Karpas-422 (cell line): ENCODE results near the gene RAB22A. TPM values are rescaled to one million over a fixed set of nuclear protein-coding genes. Genes with fewer than 3 reads are reported as not detected.
"Not testable (repeated sequence)": the region's sequence is repeated elsewhere in the genome, so short reads cannot be mapped to it uniquely, and the experiment has no call there.

Experiments used
- DNase-seq: peaks from one replicate; pipeline ENCODE4 v3.0.0-alpha.2; 2015
- H2AFZ ChIP-seq: fragments of 200-600 bp; sonication (generic); 2 replicates; pipeline ENCODE4 v1.6.1; 2014; ENCODE audit warnings: antibody characterized with exemption, low read length, mixed read lengths
- H3K27ac ChIP-seq: fragments of 200-600 bp; sonication (generic); 2 replicates; pipeline ENCODE4 v1.5.1; 2014; ENCODE audit warnings: mild to moderate bottlenecking, low read length, moderate library complexity
- H3K27me3 ChIP-seq: fragments of 200-600 bp; sonication (generic); 2 replicates; pipeline ENCODE4 v1.6.1; 2014; ENCODE audit warnings: low read length, mixed read lengths
- H3K36me3 ChIP-seq: fragments of 200-600 bp; sonication (generic); 2 replicates; pipeline ENCODE4 v1.6.1; 2014; ENCODE audit warnings: low read length, mixed read lengths; ENCODE audit not compliant: insufficient read depth
- H3K4me1 ChIP-seq: fragments of 200-600 bp; sonication (generic); 2 replicates; pipeline ENCODE4 v1.6.1; 2014; ENCODE audit warnings: mild to moderate bottlenecking, low read length, mixed read lengths
- H3K4me2 ChIP-seq: fragments of 200-600 bp; sonication (generic); 2 replicates; pipeline ENCODE4 v1.6.1; 2014; ENCODE audit warnings: low read length, low read depth, mild to moderate bottlenecking; ENCODE audit not compliant: poor library complexity, severe bottlenecking
- H3K4me3 ChIP-seq: fragments of 200-600 bp; sonication (generic); 2 replicates; pipeline ENCODE4 v1.5.1; 2014; ENCODE audit warnings: mild to moderate bottlenecking, antibody characterized with exemption, low read length, mixed read lengths
- H3K79me2 ChIP-seq: fragments of 200-600 bp; sonication (generic); 2 replicates; pipeline ENCODE4 v1.6.1; 2014; ENCODE audit warnings: mild to moderate bottlenecking, low read length, mixed read lengths
- H3K9ac ChIP-seq: fragments of 200-600 bp; sonication (generic); 2 replicates; pipeline ENCODE4 v1.6.0; 2014; ENCODE audit warnings: low read length
- H3K9me2 ChIP-seq: fragments of 200-600 bp; sonication (generic), shearing (Covaris generic); replicated peaks from 2 replicates; pipeline ENCODE4 v1.6.0; 2014; ENCODE audit warnings: mild to moderate bottlenecking, low read length, moderate library complexity; ENCODE audit not compliant: insufficient read depth
- H3K9me3 ChIP-seq: fragments of 300-700, 200-600 bp; sonication (generic); 2 replicates; pipeline ENCODE4 v1.6.1; 2014; ENCODE audit warnings: low read length, mixed read lengths
- H4K20me1 ChIP-seq: fragments of 200-600 bp; sonication (generic); 2 replicates; pipeline ENCODE4 v1.6.1; 2014; ENCODE audit warnings: mild to moderate bottlenecking, antibody characterized with exemption, low read length, low read depth; ENCODE audit not compliant: insufficient read depth
- total RNA-seq: library from RNA; depleted of rRNA; stranded (reverse); fragments of >200 nt; shearing (Covaris generic); gene quantifications from 2 replicates; pipeline ENCODE4 v1.2.3, GENCODE V29; 2014; ENCODE audit warnings: low replicate concordance

The RAB22A gene
- total RNA-seq, 1 experiment from 2014 or later: 11.8 TPM

DNA sequence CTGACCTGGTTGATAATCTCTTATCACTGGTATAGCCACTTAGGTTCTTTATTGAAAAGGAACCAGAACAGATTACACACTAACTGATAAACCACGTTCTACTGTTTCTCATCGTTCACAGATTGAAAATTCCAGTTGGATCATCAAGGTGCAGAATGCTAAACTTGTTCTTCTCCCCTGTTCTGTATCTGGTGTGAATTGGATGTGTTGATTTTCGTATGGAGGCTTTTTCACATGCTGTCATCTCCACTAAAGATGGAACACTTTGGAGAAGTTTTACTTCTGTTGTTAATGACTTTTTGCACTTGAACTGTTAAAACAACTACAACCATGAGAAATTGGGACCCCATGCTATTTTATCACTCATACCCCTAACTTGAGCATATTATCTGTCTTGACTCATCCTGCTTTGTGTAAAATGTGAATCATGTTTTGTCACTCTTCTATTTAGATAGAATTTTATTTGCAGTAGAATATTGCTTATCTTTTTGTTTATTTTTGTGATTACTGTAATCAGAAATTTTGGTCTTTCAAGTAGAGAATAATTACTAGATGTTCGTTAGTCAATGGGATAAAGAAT, 97.0 kb downstream of the RAB22A start:
- H3K4me2 ChIP-seq: peak overlapping the region; percentile 38
- H4K20me1 ChIP-seq: peaks cover 11% of the 10 kb centered on the region
- no peak overlapping the region for H2AFZ ChIP-seq
- H3K79me2 ChIP-seq: peaks cover 100% of the 10 kb centered on the region
- H3K36me3 ChIP-seq: peaks cover 5% of the 10 kb centered on the region; the same call in 1 of the 2 replicates
- no peak overlapping the region for H3K4me3 ChIP-seq
- no peaks in the 10 kb centered on the region for H3K9me2 ChIP-seq
- no peaks in the 10 kb centered on the region for H3K27me3 ChIP-seq
- H3K9me3 ChIP-seq: no peaks in the 10 kb centered on the region; the same call in 1 of the 2 replicates
- H3K9ac ChIP-seq: peak overlapping the region; percentile 19; the same call in 1 of the 2 replicates
- DNase-seq: no peak
- H3K4me1 ChIP-seq: peaks cover 78% of the 10 kb centered on the region
- peak overlapping the region; percentile 65 for H3K27ac ChIP-seq

DNA sequence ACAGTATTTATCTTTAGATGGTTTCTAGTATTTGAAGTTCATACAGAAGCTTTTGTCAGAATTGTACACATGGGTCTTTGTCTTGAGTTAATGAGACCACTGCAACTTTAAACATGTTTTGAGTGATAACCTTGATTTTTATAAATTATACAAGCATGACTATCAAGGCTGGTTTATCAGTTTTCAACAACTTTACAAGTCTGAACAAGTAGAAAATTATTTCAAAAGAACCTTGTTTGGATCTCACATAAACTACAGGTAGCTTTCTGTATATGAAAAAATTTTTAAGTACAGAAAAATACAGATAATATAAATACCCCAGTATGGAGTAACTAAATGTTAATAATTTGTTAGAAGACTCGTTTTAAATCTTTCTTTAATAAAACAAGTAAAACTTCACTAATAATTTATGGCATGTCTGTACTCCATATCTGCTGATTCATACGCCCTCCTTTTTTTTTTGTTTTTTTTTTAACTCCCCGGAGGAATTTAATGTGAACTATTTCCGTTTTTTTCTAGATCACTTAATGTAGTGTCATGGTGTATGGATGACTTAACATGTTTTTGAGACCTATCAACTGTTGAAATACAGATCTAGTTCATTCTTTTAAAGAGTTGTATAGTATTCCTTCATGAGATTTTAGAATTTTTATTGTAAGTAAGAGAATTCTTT, 97.8 kb downstream of the RAB22A start:
- peak overlapping the region; percentile 38 for H3K4me2 ChIP-seq
- peaks cover 5% of the 10 kb centered on the region; the same call in 1 of the 2 replicates for H3K36me3 ChIP-seq

DNA sequence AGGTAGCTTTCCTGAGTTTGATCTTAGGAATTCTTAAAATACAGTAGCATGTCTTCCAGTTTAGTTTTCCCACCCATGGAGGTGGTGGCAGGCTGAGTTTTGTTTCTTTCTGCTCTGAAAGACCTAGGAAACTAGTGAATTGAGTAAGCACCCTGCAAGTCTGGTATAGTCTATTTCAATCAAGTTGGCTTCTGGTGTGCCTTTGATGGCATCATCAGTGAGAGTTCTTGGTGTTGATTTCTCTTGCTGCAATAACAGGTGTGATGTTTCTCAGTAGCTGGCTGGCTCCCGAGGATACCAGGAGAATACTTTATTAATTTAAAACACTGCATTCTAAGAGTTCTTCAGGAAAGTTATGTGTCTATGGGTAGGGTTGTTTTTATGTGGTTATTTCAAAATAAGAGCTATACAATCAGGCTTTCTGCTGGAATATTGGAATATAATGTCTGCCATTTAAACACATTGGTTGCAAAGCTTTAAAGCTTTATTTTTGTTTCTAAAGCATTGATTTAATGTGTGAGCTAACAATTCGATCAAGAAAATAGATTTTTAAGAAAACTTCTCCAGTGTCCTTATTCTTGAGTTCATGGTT, 98.5 kb downstream of the RAB22A start:
- peaks cover 99% of the 10 kb centered on the region for H3K79me2 ChIP-seq
- H3K4me1 ChIP-seq: peaks cover 62% of the 10 kb centered on the region
- peaks cover 5% of the 10 kb centered on the region; the same call in 1 of the 2 replicates for H3K36me3 ChIP-seq
- H3K9me3 ChIP-seq: no peaks in the 10 kb centered on the region; the same call in 1 of the 2 replicates
- H3K4me3 ChIP-seq: no peak overlapping the region
- no peaks in the 10 kb centered on the region for H3K9me2 ChIP-seq
- no peak for DNase-seq
- H3K27me3 ChIP-seq: no peaks in the 10 kb centered on the region
- peaks cover 11% of the 10 kb centered on the region for H4K20me1 ChIP-seq
- peak overlapping the region; percentile 65 for H3K27ac ChIP-seq
- no peak overlapping the region for H2AFZ ChIP-seq
- peak overlapping the region; percentile 38 for H3K4me2 ChIP-seq
- no peak overlapping the region for H3K9ac ChIP-seq

More for the DNA sequence above, 97.8 kb downstream of the RAB22A start:
- no peak overlapping the region for H3K9ac ChIP-seq
- peaks cover 11% of the 10 kb centered on the region for H4K20me1 ChIP-seq
- no peaks in the 10 kb centered on the region; the same call in 1 of the 2 replicates for H3K9me3 ChIP-seq
- no peak overlapping the region for H2AFZ ChIP-seq
- H3K4me3 ChIP-seq: no peak overlapping the region
- no peaks in the 10 kb centered on the region for H3K9me2 ChIP-seq
- DNase-seq: peak; percentile 78
- peaks cover 69% of the 10 kb centered on the region for H3K4me1 ChIP-seq
- peaks cover 100% of the 10 kb centered on the region for H3K79me2 ChIP-seq
- peak overlapping the region; percentile 65 for H3K27ac ChIP-seq
- no peaks in the 10 kb centered on the region for H3K27me3 ChIP-seq

DNA sequence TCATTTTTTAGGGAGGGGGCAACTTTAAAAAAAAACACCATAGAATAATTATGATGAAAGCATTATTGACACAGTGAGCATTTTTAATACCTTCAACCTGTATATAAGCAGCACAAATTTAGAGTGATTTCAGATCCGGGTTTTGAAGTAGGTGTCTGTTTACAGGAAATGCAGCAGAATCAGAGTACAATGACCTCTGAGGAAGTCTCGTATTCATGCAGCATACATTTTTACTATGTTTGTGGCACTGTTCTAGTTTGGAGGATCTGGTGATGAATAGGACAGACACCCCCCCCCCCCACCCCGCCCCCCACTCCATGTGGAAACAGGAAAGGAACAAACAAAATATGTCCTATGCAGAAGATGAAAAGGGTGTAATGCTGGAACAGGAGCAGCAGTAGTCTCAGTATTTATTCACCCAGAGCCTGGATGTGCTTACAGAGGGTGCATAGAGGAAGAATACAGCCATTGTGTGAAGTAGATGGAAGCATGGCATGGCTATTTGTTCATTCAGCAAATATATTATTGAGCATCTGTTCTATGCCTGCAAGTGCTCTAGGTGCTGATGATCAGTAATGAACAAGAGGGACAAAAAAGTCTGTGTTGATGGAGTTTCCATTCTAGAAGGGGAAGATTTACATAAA, 99.2 kb downstream of the RAB22A start:
- Histone ChIP-seq H3K9me3 (no peaks in the 10 kb centered on the region; the same call in 1 of the 2 replicates), H3K27me3 (no peaks in the 10 kb centered on the region), H2AFZ (no peak overlapping the region), H3K9me2 (no peaks in the 10 kb centered on the region), H3K4me3 (no peak overlapping the region), H3K4me2 (peak overlapping the region; percentile 38), H3K36me3 (peaks cover 5% of the 10 kb centered on the region; the same call in 1 of the 2 replicates), H3K9ac (no peak overlapping the region), H3K27ac (peak overlapping the region; percentile 65), H4K20me1 (peaks cover 8% of the 10 kb centered on the region), H3K4me1 (peaks cover 55% of the 10 kb centered on the region), H3K79me2 (peaks cover 92% of the 10 kb centered on the region)
- DNase-seq: peak; percentile 58

DNA sequence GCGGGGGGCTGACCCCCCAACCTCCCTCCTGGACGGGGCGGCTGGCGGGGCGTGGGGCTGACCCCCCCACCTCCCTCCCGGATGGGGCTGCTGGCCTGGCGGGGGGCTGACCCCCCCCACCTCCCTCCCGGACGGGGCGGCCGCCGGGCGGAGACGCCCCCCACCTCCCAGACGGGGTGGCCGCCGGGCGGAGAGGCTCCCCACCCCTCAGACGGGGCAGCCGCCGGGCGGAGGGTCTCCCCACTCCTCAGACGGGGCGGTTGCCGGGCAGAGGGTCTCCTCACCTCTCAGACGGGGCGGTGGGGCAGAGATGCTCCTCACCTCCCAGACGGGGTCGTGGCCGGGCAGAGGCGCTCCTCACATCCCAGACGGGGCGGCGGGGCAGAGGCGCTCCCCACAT, 104.7 kb downstream of the RAB22A start:
- H3K27me3 ChIP-seq, H3K4me3 ChIP-seq, H4K20me1 ChIP-seq, H2AFZ ChIP-seq, DNase-seq, H3K9me3 ChIP-seq, H3K4me2 ChIP-seq, H3K9me2 ChIP-seq, H3K27ac ChIP-seq, H3K9ac ChIP-seq: not testable (repeated sequence)
- peaks cover 80% of the 10 kb centered on the region for H3K79me2 ChIP-seq
- H3K4me1 ChIP-seq: peaks cover 17% of the 10 kb centered on the region
- H3K36me3 ChIP-seq: peaks cover 12% of the 10 kb centered on the region

DNA sequence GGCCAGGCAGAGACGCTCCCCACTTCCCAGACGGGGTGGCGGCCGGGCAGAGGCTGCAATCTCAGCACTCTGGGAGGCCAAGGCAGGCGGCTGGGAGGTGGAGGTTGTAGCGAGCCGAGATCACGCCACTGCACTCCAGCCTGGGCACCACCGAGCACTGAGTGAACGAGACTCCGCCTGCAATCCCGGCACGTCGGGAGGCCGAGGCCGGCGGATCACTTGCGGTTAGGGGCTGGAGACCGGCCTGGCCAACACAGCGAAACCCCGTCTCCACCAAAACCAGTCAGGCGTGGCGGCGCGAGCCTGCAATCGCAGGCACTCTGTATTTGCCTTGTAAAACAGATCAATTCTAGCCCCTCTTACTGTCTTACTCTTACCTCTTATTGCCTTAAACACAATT, 105.3 kb downstream of the RAB22A start:
- peak overlapping the region; percentile 79 for H3K27ac ChIP-seq
- H4K20me1 ChIP-seq, H2AFZ ChIP-seq: not testable (repeated sequence)

DNA sequence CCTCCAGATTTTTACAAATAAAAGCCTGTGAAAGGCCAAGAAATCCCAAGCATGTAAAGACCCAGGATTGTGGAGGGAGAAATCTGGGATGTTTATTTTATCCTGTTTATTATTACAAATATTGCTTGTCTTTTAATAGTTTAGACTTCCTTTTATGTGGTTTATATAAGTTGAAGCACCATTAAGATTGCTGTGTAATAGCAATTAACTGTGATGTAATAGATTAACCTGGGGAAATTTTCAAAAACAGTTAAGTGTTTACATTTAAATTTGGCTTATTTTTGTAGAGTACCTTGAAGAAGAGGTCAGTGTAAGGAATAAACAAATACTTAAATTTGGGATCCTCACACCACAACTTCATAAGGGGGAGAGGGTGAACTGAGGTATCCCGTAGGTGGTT, 106.5 kb downstream of the RAB22A start:
- peak overlapping the region; percentile 79 for H3K27ac ChIP-seq
- H4K20me1 ChIP-seq: no peaks in the 10 kb centered on the region

More for the DNA sequence above, 105.3 kb downstream of the RAB22A start:
- Histone ChIP-seq H3K79me2 (peaks cover 80% of the 10 kb centered on the region), H3K4me1 (peaks cover 15% of the 10 kb centered on the region), H3K36me3 (peaks cover 13% of the 10 kb centered on the region), H3K4me2 (peak overlapping the region; percentile 42)
- DNase-seq, H3K9me3 ChIP-seq, H3K27me3 ChIP-seq, H3K9ac ChIP-seq, H3K4me3 ChIP-seq, H3K9me2 ChIP-seq: not testable (repeated sequence)

DNA sequence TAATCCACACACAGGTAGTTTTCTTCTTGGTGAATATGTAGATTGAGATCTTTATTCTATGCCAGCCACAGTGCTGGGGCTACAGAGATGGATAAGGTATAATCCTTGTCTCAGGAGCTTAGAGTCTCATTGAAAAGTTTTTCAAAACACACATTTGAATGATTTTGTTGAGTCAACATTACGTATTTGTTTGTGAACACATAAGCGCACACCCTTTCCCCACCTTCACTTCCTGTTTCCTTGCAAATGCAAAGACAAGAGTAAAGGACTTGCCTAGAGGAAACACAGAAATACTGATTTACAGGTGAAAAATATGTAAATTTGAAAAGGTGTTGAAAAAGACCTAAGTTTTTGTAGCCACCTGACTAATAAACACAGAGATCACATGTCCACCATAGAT, 107.3 kb downstream of the RAB22A start:
- H3K4me2 ChIP-seq: no peak overlapping the region
- H3K4me3 ChIP-seq: no peak overlapping the region
- H2AFZ ChIP-seq: no peak overlapping the region
- H3K27me3 ChIP-seq: no peaks in the 10 kb centered on the region
- peaks cover 15% of the 10 kb centered on the region for H3K4me1 ChIP-seq
- H3K27ac ChIP-seq: no peak overlapping the region
- H3K9me3 ChIP-seq: no peaks in the 10 kb centered on the region
- peaks cover 18% of the 10 kb centered on the region for H3K36me3 ChIP-seq
- no peaks in the 10 kb centered on the region for H3K9me2 ChIP-seq
- DNase-seq: no peak
- H4K20me1 ChIP-seq: no peaks in the 10 kb centered on the region
- peaks cover 78% of the 10 kb centered on the region for H3K79me2 ChIP-seq
- no peak overlapping the region for H3K9ac ChIP-seq

More for the DNA sequence above, 106.5 kb downstream of the RAB22A start:
- Histone ChIP-seq H3K9me3 (no peaks in the 10 kb centered on the region), H3K4me2 (peak overlapping the region; percentile 42), H3K27me3 (no peaks in the 10 kb centered on the region), H3K79me2 (peaks cover 78% of the 10 kb centered on the region), H3K4me3 (no peak overlapping the region), H3K9ac (0 out of 2 replicates have a peak overlapping the region, but pooled peaks have one; percentile 8), H3K36me3 (peaks cover 17% of the 10 kb centered on the region), H3K4me1 (peaks cover 15% of the 10 kb centered on the region), H3K9me2 (no peaks in the 10 kb centered on the region), H2AFZ (no peak overlapping the region)
- no peak for DNase-seq
